Gastrocnemius medialis (tissue), 4 donors: ENCODE measurements around the gene KRT17. TPM values are rescaled to one million over a fixed set of nuclear protein-coding genes. Genes with fewer than 3 reads are reported as not detected.

Experiments used
- ATAC-seq, 2 donors: fragments of 150-250 bp; one replicate each; pipeline ENCODE4 v1.9.1; 2016
- DNase-seq, 2 donors: peaks; one replicate each; pipeline ENCODE4 v3.0.0-alpha.2; 2019
- H3K27ac ChIP-seq, 4 donors: fragments of 200-600 bp; sonication (generic); 1 replicate in 1 of 4; 2 replicates in 3 of 4; pipeline ENCODE4 v1.5.1; 2016 to 2018; ENCODE audit warnings: mild to moderate bottlenecking in 2 of 4, moderate library complexity in 1 of 4
- H3K27me3 ChIP-seq, 3 donors: fragments of 200-600 bp; sonication (generic) in 2 of 3; 1 replicate in 1 of 3; 2 replicates in 2 of 3; pipeline versions ENCODE4 v1.5.1 to v1.6.0; 2016 to 2019; ENCODE audit warnings: mild to moderate bottlenecking in 1 of 3, moderate library complexity in 1 of 3
- H3K36me3 ChIP-seq, 2 donors: fragments of 200-600 bp; sonication (generic) in 1 of 2; one replicate each; pipeline ENCODE4 v1.5.1; 2017 to 2018
- H3K4me1 ChIP-seq, 2 donors: fragments of 200-600 bp; sonication (generic) in 1 of 2; one replicate each; pipeline ENCODE4 v1.5.1; 2016 to 2017; ENCODE audit warnings: mild to moderate bottlenecking in 2 of 2
- H3K4me3 ChIP-seq, 4 donors: fragments of 200-600 bp; sonication (generic) in 3 of 4; 1 replicate in 1 of 4; 2 replicates in 3 of 4; pipeline ENCODE4 v1.5.1; 2016 to 2019; ENCODE audit warnings: mild to moderate bottlenecking in 2 of 4
- H3K9me3 ChIP-seq, 3 donors: fragments of 200-600 bp; sonication (generic) in 2 of 3; 1 replicate in 1 of 3; 2 replicates in 2 of 3; pipeline ENCODE4 v1.5.1; 2016 to 2019
- CTCF ChIP-seq, 5 experiments: fragments of 450-650 bp in 3 of 5; fragments of 200-600 bp in 2 of 5; sonication (generic) in 2 of 5; IDR thresholded peaks in 4 of 5; conservative IDR thresholded peaks in 1 of 5; 1 replicate in 4 of 5; 2 replicates in 1 of 5; pipeline ENCODE4 v1.5.1; 2016 to 2019; ENCODE audit warnings: antibody characterized with exemption in 5 of 5, mild to moderate bottlenecking in 3 of 5, moderate library complexity in 3 of 5
- POLR2A ChIP-seq, 2 donors: fragments of 450-650 bp; IDR thresholded peaks; one replicate each; pipeline ENCODE4 v1.6.1; 2017; ENCODE audit warnings: antibody characterized with exemption in 2 of 2, mild to moderate bottlenecking in 2 of 2, moderate library complexity in 2 of 2
- in situ Hi-C, 4 donors: fragments of 200-750 bp; cut with MboI; loops; one replicate each; pipeline versions ENCODE4 v1.15.0 to v1.8.0; 2017; ENCODE audit warnings: low sequenced_read_pairs in 4 of 4
- intact Hi-C: fragments of 100-400 bp; cut with DNase I; formaldehyde crosslinking; loops from one replicate; pipeline ENCODE4 v1.15.1; 2023; ENCODE audit warnings: low total_unique reads
- total RNA-seq, 4 donors: library from RNA; depleted of rRNA; stranded (reverse); fragments of >200 nt; gene quantifications; one replicate each; pipeline versions ENCODE4 v1.1.0 to v1.2.3, GENCODE V29; 2016

The KRT17 gene
- total RNA-seq, 4 donors from 2014 or later: not detected

- TF ChIP-seq CTCF (IDR thresholded peaks at IDR 0.05 in 4 of 5, conservative IDR thresholded peaks at IDR 0.05 in 1 of 5) (no peak), POLR2A (IDR thresholded peaks at IDR 0.05) (no peak)
- Histone ChIP-seq H3K9me3 (no peaks in the 10 kb centered on the region), H3K4me3 (no peak overlapping the region), H3K27me3 (no peaks in the 10 kb centered on the region), H3K4me1 (no peaks in the 10 kb centered on the region), H3K36me3 (no peaks in the 10 kb centered on the region), H3K27ac (no peak overlapping the region)
- intact Hi-C loops (no loop called here), in situ Hi-C loops (no loop called here)
- no peak for DNase-seq
- ATAC-seq: no peak
These were observed 21.9 kb downstream of the KRT17 start for GRCh38 chr17:41602524-41602923.

DNA sequence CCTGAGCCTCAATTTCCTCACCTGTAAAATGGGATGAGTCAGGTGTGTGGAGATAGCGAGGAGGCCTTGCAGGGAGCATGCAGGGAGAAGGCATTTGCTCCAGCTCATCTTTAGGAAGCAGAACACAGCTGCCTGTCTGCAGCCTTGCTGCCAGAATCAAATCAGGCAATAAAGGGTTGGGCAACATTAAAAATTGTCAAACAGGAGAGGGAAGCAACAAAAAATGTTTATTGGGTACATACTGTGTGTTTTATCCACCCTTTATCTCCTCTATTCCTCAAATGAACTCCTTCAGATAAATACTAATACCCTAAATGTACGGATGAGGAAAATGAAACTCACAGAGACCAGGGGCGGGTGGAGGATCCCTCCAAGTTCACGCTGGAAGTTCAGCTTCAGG lies 24.1 kb downstream of the KRT17 start:
- intact Hi-C loops: no loop called here

GRCh38 chr17:41599680-41600079 lies 24.7 kb downstream of the KRT17 start:
- intact Hi-C loops (no loop called here), in situ Hi-C loops (no loop called here)
- Histone ChIP-seq H3K36me3 (no peaks in the 10 kb centered on the region), H3K4me1 (no peaks in the 10 kb centered on the region), H3K9me3 (no peaks in the 10 kb centered on the region), H3K27ac (no peak overlapping the region), H3K27me3 (no peaks in the 10 kb centered on the region), H3K4me3 (no peak overlapping the region)
- TF ChIP-seq POLR2A (IDR thresholded peaks at IDR 0.05) (no peak), CTCF (IDR thresholded peaks at IDR 0.05 in 4 of 5, conservative IDR thresholded peaks at IDR 0.05 in 1 of 5) (no peak)
- ATAC-seq (no peak), DNase-seq (no peak)

More for the DNA sequence above, 24.1 kb downstream of the KRT17 start:
- TF ChIP-seq CTCF (IDR thresholded peaks at IDR 0.05 in 4 of 5, conservative IDR thresholded peaks at IDR 0.05 in 1 of 5): no peak
- no peak for TF ChIP-seq POLR2A (IDR thresholded peaks at IDR 0.05)
- in situ Hi-C loops: no loop called here
- DNase-seq: no peak
- Histone ChIP-seq H3K4me3 (no peak overlapping the region), H3K27me3 (no peaks in the 10 kb centered on the region), H3K4me1 (no peaks in the 10 kb centered on the region), H3K27ac (no peak overlapping the region), H3K36me3 (no peaks in the 10 kb centered on the region), H3K9me3 (no peaks in the 10 kb centered on the region)
- ATAC-seq: no peak

GRCh38 chr17:41595585-41595984 lies 28.8 kb downstream of the KRT17 start:
- TF ChIP-seq POLR2A (IDR thresholded peaks at IDR 0.05): no peak
- Histone ChIP-seq H3K4me1 (no peaks in the 10 kb centered on the region), H3K36me3 (no peaks in the 10 kb centered on the region), H3K4me3 (no peak overlapping the region), H3K27me3 (no peaks in the 10 kb centered on the region), H3K9me3 (no peaks in the 10 kb centered on the region), H3K27ac (no peak overlapping the region)
- DNase-seq: no peak
- ATAC-seq: no peak
- intact Hi-C loops: no loop called here
- in situ Hi-C loops: no loop called here

- H3K27ac ChIP-seq: no peak overlapping the region
- H3K36me3 ChIP-seq: no peaks in the 10 kb centered on the region
- no peaks in the 10 kb centered on the region for H3K27me3 ChIP-seq
- DNase-seq (no peak), ATAC-seq (no peak)
- no peaks in the 10 kb centered on the region for H3K9me3 ChIP-seq
- no peaks in the 10 kb centered on the region for H3K4me1 ChIP-seq
- TF ChIP-seq POLR2A (IDR thresholded peaks at IDR 0.05) (no peak), CTCF (IDR thresholded peaks at IDR 0.05 in 4 of 5, conservative IDR thresholded peaks at IDR 0.05 in 1 of 5) (no peak)
- in situ Hi-C loops (no loop called here), intact Hi-C loops (no loop called here)
- H3K4me3 ChIP-seq: no peak overlapping the region
These were observed 29.9 kb downstream of the KRT17 start for GRCh38 chr17:41594363-41594915.
